A549 (cell line): Measurements from ENCODE around the gene MSI2.

Experiments
- CBX8 ChIP-seq: fragments of 200-600 bp; sonication (generic); IDR thresholded peaks from 2 replicates; pipeline ENCODE4 v1.6.1; 2016
- CTCF ChIP-seq: fragments of >200 bp; sonication (Bioruptor Twin); formaldehyde crosslinking; IDR thresholded peaks from 3 replicates; pipeline ENCODE4 v1.5.1; 2016
- EHMT2 ChIP-seq: fragments of 200-600 bp; sonication (generic); IDR thresholded peaks from 2 replicates; pipeline ENCODE4 v1.6.1; 2016; ENCODE audit warnings: antibody characterized with exemption, low read depth, mild to moderate bottlenecking, moderate library complexity
- EP300 ChIP-seq, 2 experiments: fragments of >200 bp; sonication (Bioruptor Twin); formaldehyde crosslinking; IDR thresholded peaks; 2 replicates in 1 of 2; 3 replicates in 1 of 2; pipeline ENCODE4 v1.6.1; 2016 to 2017
- FOSL2 ChIP-seq, 2 experiments: fragments of 450-650 bp in 1 of 2; fragments of >200 bp in 1 of 2; sonication (Bioruptor Twin) in 1 of 2; formaldehyde crosslinking; IDR thresholded peaks; 2 replicates each; pipeline versions ENCODE4 v1.5.0 to v1.6.1; 2016 to 2020; ENCODE audit warnings: mild to moderate bottlenecking in 1 of 2, moderate library complexity in 1 of 2
- JUN ChIP-seq, 2 experiments: fragments of >200 bp; sonication (Bioruptor Twin); formaldehyde crosslinking; IDR thresholded peaks; 2 replicates in 1 of 2; 3 replicates in 1 of 2; pipeline ENCODE4 v1.6.1; 2016 to 2017
- POLR2A ChIP-seq: IDR thresholded peaks from 2 replicates; pipeline ENCODE4 v1.6.1; 2012; ENCODE audit warnings: mild to moderate bottlenecking, low read length
- ZFP36 ChIP-seq: fragments of 450-650 bp; IDR thresholded peaks from 2 replicates; pipeline ENCODE4 v1.6.1; 2014; ENCODE audit warnings: borderline replicate concordance; ENCODE audit not compliant: partially characterized antibody
- TF ChIP-seq, protein P1 (sequence below): IDR thresholded peaks from 2 replicates; pipeline ENCODE4 v1.6.1; 2012

GRCh38 chr17:57406131-57406980, 150.0 kb downstream of the MSI2 start:
- no peak for TF ChIP-seq CTCF
- TF ChIP-seq, protein P1, sequence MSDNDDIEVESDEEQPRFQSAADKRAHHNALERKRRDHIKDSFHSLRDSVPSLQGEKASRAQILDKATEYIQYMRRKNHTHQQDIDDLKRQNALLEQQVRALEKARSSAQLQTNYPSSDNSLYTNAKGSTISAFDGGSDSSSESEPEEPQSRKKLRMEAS = no peak
- TF ChIP-seq FOSL2 (IDR thresholded peaks at IDR 0.05) = no peak
- TF ChIP-seq FOSL2 (CRISPR knock-in tag; IDR thresholded peaks at IDR 0.05) = no peak
- no peak for TF ChIP-seq JUN (IDR thresholded peaks at IDR 0.05)
- TF ChIP-seq EHMT2 = no peak
- TF ChIP-seq CBX8 = no peak
- TF ChIP-seq ZFP36 = no peak
- TF ChIP-seq EP300 (IDR thresholded peaks at IDR 0.05) = no peak
- TF ChIP-seq POLR2A = no peak
